ENCODE data around the gene ATP8B3.

DNA sequence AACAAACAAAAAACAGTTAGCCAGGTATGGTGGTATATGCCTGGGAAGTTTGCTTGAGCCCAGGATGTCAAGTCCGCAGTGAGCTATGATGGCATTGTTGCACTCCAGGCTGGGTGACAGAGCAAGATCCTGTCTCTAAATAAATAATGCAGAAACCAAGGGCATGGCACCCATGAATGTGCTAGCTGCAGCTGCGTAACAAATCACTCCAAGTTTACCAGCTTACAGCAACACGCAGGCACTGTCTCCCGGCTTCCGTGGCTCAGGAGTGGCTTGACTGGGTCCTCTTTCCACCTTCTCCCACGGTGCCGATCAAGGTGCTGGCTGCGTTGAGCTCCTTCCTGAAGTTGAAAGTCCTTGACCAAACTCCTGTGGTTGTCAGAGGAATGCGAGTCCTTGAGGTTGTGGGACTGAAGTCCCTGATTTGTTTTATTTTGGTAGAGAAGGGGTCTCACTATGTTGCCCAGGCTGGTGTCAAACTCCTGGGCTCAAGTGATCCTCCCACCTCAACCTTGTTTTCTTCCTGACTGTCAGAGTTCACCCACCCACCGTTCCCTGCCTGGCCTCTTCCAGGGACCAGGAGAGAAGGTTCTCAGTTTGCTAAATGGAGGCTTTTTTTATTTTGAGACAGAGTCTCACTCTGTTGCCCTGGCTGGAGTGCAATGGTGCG lies 72.0 kb downstream of the ATP8B3 start:
- TF ChIP-seq POLR2AphosphoS5 (IDR thresholded peaks at IDR 0.05), result no peak
- TF ChIP-seq POLR2A (IDR thresholded peaks at IDR 0.05), result no peak
- TF ChIP-seq CTCF (IDR thresholded peaks at IDR 0.05), result no peak
